LNCaP clone FGC (cell line): Measurements from ENCODE around the gene GLI3.
"Not testable (repeated sequence)": the region's sequence is repeated elsewhere in the genome, so short reads cannot be mapped to it uniquely, and the experiment has no call there.

Experiments used
- DNase-seq: peaks from one replicate; pipeline ENCODE4 v3.0.0-alpha.2; 2011; ENCODE audit warnings: low read depth
- H3K4me3 ChIP-seq: 2 replicates; pipeline ENCODE4 v1.5.1; 2011; ENCODE audit warnings: mild to moderate bottlenecking, low read depth, low read length, control low read depth
- TF ChIP-seq, protein P1 (sequence below): IDR thresholded peaks from 2 replicates; pipeline ENCODE4 v1.5.1; 2012; ENCODE audit warnings: mild to moderate bottlenecking; ENCODE audit not compliant: control insufficient read depth, insufficient read depth; ENCODE audit errors: extremely low read depth

Gene GLI3

DNA sequence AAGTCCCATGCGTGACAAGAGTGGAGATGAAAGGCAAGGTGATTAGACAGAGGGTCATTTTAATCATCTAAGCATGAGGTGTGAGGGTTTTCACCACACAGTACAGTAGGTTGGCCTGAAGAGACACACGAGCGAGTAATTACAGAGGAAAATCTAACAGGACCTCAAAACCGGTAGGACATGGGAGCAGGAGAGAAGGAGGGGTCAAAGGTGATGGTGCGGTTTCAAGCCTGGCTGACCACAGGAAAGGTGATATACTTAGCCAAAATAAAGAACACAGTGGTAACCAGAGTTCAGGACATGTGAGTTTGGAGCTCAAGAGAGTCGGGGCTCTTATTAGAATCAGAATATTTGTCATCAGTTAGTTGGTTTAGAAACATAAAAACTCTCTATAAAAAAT is 20.0 kb downstream of the GLI3 start:
- no peak for DNase-seq
- TF ChIP-seq, protein P1, sequence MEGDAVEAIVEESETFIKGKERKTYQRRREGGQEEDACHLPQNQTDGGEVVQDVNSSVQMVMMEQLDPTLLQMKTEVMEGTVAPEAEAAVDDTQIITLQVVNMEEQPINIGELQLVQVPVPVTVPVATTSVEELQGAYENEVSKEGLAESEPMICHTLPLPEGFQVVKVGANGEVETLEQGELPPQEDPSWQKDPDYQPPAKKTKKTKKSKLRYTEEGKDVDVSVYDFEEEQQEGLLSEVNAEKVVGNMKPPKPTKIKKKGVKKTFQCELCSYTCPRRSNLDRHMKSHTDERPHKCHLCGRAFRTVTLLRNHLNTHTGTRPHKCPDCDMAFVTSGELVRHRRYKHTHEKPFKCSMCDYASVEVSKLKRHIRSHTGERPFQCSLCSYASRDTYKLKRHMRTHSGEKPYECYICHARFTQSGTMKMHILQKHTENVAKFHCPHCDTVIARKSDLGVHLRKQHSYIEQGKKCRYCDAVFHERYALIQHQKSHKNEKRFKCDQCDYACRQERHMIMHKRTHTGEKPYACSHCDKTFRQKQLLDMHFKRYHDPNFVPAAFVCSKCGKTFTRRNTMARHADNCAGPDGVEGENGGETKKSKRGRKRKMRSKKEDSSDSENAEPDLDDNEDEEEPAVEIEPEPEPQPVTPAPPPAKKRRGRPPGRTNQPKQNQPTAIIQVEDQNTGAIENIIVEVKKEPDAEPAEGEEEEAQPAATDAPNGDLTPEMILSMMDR, result no peak
- H3K4me3 ChIP-seq, result no peak overlapping the region

DNA sequence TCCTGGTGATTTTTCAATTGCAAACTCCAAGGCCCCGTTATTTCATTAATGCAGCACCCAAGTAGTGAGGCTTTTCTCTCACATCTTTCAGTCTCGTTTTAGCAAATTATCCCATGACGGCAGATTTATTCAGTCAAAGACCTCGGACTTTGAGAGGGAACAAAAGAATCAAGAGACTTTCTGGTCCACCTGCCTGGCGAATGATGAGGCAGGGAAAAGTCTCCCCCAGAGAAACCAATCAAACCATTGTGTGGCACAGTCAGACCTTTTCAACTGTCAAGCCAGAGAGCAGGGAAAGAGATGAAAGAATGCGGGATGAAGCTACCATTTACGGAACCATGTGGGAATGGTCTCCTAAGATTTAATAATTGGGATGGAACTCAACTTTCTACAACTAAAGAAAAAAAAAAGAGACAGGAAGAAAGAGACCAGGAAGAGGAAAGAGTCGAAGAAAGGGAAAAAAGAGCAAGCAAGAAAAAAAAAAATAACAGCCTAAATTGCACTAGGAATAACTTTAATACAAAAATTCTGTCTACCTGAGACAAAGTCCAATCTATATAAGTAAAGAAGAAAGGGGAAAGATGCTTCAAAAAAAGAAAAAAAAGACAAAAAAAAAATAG is 22.8 kb downstream of the GLI3 start:
- H3K4me3 ChIP-seq, result no peak overlapping the region
- no peak for DNase-seq
- TF ChIP-seq, protein P1, result no peak

DNA sequence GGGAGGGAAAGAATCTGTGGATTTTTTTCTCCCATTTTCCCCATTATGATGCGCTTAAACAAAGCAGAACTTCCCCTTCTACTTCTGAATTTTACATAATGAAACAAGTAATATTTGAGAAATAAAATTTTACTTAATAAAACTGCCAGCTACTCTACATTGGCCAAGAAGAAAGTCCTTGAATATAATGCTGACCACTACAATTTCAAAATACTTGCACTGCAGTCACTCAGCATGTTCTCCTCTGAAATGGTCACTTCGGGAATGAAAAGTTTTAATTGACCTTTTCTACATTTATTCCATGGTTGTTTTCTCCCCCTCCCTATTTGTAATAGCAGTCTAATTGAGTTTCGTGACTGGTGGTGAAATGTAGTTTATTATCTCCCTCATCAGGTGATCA is 23.9 kb downstream of the GLI3 start:
- no peak overlapping the region for H3K4me3 ChIP-seq
- TF ChIP-seq, protein P1, result no peak
- no peak for DNase-seq

DNA sequence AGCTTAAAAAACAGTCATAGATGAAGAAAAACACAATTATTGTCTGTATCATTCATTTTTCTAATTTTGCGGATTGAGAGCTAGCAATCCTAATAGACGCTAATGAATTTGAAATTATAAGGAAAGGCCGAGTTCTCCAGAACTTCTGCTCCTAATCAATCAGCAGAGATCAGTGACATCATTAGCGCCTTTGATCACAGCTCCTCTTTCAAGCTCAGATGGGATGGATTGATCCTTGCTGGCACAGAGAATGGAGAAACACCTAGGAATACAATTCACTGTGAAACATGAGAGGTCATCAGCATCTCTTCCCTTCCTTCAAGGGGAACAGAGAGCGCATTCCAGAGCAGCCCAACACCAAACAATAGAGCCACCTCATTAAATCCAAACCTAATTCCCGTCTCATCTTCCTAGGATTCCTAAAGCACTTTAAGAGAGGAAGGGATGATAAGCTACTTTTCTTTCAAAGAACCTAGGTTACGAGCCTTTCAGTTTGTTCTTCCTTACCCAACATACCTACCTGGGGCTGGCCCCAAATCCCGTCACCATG is 24.4 kb downstream of the GLI3 start:
- no peak overlapping the region for H3K4me3 ChIP-seq
- DNase-seq, result no peak
- TF ChIP-seq, protein P1, result no peak

DNA sequence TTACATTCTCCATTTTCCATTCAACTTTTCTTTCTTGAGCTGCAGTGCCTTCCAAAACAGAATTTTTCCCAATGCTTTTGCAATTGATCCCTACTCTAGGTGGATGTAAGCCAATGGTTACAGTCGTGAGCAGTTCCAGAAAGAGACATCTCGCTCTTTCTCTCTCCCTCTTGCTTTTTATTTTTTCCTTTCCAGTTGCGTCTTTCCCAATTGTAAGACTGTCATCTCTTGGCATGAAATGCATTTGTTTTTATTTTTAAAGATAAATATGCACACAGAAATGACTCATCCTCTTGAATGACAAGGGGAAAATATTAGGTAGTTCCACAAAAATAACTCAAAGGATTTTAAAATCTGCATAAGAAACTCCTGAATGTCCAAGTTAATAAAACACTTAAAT is 25.1 kb downstream of the GLI3 start:
- DNase-seq, result no peak

DNA sequence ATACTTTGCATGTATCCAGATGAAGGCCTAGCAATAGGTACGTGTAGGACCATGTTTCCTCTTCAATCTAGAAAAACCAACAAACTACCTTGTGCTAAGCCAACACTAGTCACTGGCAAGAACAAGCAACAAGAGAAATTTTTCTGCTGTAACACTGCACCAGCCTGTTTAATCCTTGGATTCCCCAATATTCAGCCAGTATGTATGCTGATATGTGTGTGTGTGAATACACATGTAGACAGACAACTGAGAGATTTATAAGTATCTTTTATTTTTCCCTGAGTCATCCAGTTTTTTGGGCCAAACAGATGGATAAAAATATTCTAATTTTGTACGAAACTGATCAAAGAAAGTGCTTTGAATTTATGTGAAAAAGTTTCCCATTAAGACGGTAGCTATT is 26.2 kb downstream of the GLI3 start:
- TF ChIP-seq, protein P1, result no peak
- H3K4me3 ChIP-seq, result no peak overlapping the region
- DNase-seq, result no peak

More for the DNA sequence above, 25.1 kb downstream of the GLI3 start:
- no peak overlapping the region for H3K4me3 ChIP-seq
- TF ChIP-seq, protein P1, result no peak

DNA sequence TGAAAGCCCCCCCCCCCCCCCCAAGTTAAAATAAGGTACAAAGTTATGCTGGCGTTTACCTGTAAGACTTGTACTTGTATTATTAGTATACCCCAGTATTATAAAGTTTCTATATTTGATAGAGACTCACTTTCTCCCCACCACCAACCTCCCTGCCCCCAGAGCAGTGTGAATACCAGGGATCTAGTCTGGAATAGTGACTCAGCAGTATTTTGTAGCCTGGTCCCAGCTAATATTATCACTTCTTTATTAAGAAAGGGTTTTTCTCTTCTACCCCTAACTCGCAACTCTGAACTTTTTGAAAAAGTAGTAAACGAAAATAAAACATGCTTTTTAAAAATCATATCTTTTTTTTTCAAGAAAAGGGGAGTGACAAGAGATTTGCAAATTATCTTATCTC is 26.7 kb downstream of the GLI3 start:
- DNase-seq, result no peak
- TF ChIP-seq, protein P1, result no peak
- no peak overlapping the region for H3K4me3 ChIP-seq

DNA sequence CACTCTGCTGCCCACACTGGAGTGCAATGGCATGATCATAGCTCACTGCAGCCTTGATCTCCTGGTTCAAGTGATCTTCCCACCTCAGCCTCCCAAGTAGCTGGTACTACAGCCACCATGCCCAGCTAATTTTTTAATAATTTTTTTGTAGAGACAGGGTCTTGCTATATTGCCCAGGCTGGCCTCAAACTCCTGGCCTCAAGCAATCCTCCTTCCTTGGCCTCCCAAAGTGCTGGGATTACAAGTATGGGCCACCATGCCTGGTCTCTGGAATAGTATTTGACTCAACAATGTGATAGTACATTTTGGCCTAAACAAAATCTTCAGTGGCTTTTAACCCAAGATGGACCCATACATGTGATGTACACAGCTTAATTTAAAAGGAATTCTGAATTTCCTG is 27.9 kb downstream of the GLI3 start:
- not testable (repeated sequence) for H3K4me3 ChIP-seq, DNase-seq
